NCI-H524 treated with DMSO at 0.1 percent for 48 hours (cell line): ENCODE data around the gene KHK.

Source experiments
- DNase-seq: peaks from one replicate; lab custom pipeline; 2025; lab: John Stamatoyannopoulos, UW

Gene KHK

DNA sequence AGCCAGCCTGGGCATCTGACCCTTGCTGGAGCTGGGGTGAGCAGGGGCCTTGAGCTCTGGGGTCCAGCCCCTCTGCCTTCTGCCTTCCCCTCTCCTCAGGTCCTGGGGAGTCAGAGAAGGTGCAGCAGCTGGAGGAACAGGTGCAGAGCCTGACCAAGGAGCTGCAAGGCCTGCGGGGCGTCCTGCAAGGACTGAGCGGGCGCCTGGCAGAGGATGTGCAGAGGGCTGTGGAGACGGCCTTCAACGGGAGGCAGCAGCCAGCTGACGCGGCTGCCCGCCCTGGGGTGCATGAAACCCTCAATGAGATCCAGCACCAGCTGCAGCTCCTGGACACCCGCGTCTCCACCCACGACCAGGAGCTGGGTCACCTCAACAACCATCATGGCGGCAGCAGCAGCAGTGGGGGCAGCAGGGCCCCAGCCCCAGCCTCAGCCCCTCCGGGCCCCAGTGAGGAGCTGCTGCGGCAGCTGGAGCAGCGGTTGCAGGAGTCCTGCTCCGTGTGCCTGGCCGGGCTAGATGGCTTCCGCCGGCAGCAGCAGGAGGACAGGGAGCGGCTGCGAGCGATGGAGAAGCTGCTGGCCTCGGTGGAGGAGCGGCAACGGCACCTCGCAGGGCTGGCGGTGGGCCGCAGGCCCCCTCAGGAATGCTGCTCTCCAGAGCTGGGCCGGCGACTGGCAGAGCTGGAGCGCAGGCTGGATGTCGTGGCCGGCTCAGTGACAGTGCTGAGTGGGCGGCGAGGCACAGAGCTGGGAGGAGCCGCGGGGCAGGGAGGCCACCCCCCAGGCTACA is 4.4 kb upstream of the KHK start:
- DNase-seq, result no peak

DNA sequence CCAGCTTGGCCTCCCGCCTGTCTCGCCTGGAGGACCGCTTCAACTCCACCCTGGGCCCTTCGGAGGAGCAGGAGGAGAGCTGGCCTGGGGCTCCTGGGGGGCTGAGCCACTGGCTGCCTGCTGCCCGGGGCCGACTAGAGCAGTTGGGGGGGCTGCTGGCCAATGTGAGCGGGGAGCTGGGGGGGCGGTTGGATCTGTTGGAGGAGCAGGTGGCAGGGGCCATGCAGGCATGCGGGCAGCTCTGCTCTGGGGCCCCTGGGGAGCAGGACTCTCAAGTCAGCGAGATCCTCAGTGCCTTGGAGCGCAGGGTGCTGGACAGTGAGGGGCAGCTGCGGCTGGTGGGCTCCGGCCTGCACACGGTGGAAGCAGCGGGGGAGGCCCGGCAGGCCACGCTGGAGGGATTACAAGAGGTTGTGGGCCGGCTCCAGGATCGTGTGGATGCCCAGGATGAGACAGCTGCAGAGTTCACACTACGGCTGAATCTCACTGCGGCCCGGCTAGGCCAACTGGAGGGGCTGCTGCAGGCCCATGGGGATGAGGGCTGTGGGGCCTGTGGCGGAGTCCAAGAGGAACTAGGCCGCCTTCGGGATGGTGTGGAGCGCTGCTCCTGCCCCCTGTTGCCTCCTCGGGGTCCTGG is 3.7 kb upstream of the KHK start:
- DNase-seq, result no peak

GRCh38 chr2:27083410-27084296 is 2.9 kb upstream of the KHK start:
- DNase-seq, result no peak

- no peak for DNase-seq
Observed at GRCh38 chr2:27084297-27085061, 2.1 kb upstream of the KHK start.

DNA sequence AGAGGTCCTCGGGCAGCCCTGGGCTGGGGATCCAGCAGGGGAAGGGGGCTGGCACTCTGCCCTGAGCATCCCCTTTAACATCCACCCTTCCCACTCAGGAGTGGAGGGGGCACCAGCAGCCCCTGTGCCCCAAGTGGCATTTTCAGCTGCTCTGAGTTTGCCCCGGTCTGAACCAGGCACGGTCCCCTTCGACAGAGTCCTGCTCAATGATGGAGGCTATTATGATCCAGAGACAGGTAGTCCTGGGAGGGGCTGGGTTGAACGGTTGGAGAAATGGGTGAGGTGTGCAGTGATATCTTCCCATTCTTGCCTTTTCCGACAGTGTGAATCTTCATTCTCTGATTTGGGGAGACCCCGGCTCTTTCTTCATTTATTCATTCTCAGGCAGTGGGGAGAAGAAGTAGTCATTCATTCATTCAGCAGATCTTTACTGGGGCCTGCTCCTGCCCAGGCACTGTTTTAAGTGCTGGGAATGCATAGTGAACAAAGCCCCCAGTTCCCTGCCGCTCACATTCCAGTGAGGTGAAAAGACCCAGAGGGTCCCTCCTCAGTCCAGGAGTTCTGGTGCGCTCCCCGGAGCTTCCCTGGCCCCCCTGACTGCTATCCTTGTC is 1.4 kb upstream of the KHK start:
- DNase-seq, result no peak

GRCh38 chr2:27085673-27086089 is 891 bp upstream of the KHK start:
- DNase-seq, result no peak

GRCh38 chr2:27086090-27086723 is 365 bp upstream of the KHK start:
- no peak for DNase-seq

GRCh38 chr2:27087823-27088410 is 1.3 kb downstream of the KHK start:
- no peak for DNase-seq

- no peak for DNase-seq
Observed at GRCh38 chr2:27088634-27089033, 2.1 kb downstream of the KHK start.

DNA sequence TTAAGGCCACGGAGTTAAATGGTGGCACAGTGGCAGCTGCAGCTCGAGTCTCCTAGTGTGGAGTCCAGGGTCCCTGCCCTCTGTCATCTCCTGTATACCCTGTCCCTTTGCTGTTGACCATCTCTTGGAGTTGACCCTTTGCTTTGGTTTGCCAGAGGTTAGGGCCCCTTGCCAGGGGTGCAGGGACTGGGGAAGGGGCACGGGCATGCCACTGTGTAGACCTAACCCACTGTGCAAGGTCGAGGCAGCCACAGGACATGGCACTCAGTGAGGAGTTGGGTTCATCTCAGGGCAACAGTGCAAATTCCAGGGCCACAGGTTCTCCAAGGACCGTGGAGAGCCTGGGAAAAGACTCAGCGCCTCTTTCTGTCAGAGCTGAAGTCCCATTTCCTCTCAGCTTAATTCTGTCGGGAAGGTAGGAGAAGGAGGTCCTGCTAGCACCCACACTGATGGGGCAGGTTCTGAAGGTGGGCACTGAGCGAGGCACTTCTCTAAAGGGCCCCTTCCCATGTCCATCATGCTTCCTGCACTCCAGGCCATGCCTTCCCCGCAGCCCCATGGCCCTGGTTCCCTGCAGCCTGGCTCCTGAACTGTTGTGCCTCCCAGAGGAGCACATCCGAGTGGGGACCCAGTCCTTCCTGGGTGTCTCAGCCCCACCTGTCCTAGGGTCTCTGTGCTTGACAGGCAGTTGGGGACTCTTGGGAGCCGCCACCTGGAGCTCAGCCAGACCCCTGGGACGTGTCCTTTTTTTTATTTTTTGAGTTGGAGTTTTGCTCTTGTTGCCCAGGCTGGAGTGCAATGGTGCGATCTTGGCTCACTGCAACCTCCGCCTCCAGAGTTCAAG is 2.8 kb downstream of the KHK start:
- no peak for DNase-seq

- no peak for DNase-seq
Observed at GRCh38 chr2:27091746-27092695, 5.4 kb downstream of the KHK start.

DNA sequence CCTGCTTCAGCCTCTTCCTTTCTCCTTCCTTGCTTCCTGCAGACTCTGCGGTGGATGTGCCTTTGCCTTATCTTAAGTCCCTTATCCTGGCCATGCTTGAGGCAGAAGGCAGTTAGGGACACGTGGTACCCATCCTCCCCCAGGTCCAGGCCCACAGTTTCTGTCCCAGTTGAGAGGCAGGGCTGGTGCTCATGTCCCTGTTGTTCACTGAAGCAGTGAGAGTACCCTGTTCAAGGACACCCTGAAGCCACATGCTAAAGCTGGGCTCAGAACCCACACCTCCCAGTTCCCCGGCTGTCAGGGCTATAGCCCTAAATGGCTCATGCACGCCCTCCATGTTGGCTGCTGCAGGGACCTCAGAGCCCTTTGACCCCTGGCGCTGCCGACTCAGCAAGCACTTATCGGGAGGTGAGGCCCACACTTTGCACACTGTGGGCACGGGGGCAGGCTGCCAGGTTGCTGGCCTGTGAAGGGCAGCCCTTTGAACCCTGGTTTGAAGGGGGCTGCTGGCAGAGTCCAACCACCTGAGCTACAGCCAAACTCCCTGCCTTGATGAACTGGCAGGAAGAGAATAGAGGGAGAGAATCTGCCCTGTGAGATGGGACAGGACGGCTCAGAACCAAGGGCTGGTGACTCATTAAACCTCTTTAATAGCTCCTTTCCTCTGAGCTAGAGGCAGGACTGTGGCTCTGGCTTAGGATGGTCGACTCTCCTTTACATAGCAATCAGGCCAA is 6.3 kb downstream of the KHK start:
- DNase-seq, result no peak

GRCh38 chr2:27093430-27094352 is 7.1 kb downstream of the KHK start:
- no peak for DNase-seq

DNA sequence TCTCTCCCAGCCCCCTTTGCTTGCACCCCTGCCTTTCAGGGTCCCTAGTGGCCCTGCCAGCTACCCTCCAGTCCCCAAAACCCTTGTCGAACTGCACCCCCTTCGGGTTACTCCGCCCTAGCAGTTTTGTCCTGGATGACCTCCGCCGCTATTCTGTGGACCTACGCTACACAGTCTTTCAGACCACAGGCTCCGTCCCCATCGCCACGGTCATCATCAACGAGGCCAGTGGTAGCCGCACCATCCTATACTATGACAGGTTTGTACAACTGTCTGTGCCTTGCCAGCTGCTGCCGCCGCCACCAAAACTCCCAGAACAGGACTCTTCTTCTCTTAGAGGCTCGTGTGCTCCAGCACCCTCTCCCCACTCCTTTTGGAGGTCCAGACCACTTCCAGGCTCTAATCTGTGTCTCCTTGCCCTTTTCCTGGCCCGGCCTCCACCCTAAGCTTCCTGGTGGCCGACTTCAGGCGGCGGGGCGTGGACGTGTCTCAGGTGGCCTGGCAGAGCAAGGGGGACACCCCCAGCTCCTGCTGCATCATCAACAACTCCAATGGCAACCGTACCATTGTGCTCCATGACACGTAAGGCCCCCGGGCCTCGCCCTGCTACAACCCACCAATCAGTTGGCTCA is 7.9 kb downstream of the KHK start:
- DNase-seq, result no peak

- DNase-seq, result no peak
Observed at GRCh38 chr2:27095427-27095744, 8.8 kb downstream of the KHK start.
